NT2/D1 (cell line): ENCODE measurements around the gene SH2D3A.

Experiments
- SUZ12 ChIP-seq: IDR thresholded peaks from 2 replicates; pipeline ENCODE4 v1.6.1; 2011; ENCODE audit not compliant: insufficient read length, insufficient read depth; ENCODE audit errors: extremely low read depth
- ZNF274 ChIP-seq: IDR thresholded peaks from 2 replicates; pipeline ENCODE4 v1.6.1; 2011; ENCODE audit warnings: mild to moderate bottlenecking, low read depth, low read length

- TF ChIP-seq ZNF274 (no peak), SUZ12 (no peak)
Measured at GRCh38 chr19:6740589-6741343, 26.5 kb downstream of the SH2D3A start.
